Choroid plexus epithelial cell (primary cell): ENCODE measurements around the gene BLVRB.

ENCODE experiments used
- DNase-seq: peaks from one replicate; pipeline ENCODE4 v3.0.0-alpha.2; 2010; ENCODE audit warnings: low read depth
- H3K4me3 ChIP-seq: 2 replicates; pipeline ENCODE4 v1.5.1; 2011; ENCODE audit warnings: low read depth, mild to moderate bottlenecking, control low read depth, low read length, moderate library complexity
- CTCF ChIP-seq: conservative IDR thresholded peaks from 2 replicates; pipeline ENCODE4 v1.5.1; 2011; ENCODE audit warnings: low read depth, mild to moderate bottlenecking, control low read depth, inconsistent platforms, low read length, moderate library complexity

The BLVRB gene

GRCh38 chr19:40465557-40466218, at the start of gene BLVRB:
BLVRB (minus strand) TSS chr19:40465745; CDS start chr19:40465688, 57 bp downstream.
- DNase-seq = peak; percentile 100
- no peak for TF ChIP-seq CTCF
- H3K4me3 ChIP-seq = peak within 1 kb of the TSS; percentile 75

GRCh38 chr19:40513741-40514315, 48.3 kb upstream of the BLVRB start:
- no peak for DNase-seq
- H3K4me3 ChIP-seq = no peak overlapping the region
- no peak for TF ChIP-seq CTCF

- TF ChIP-seq CTCF = no peak
- no peak for DNase-seq
- no peak overlapping the region for H3K4me3 ChIP-seq
These were observed 47.8 kb upstream of the BLVRB start for GRCh38 chr19:40513345-40513678.

GRCh38 chr19:40512473-40513344, 47.2 kb upstream of the BLVRB start:
- DNase-seq = peak; percentile 27
- TF ChIP-seq CTCF = no peak
- no peak overlapping the region for H3K4me3 ChIP-seq

- no peak for DNase-seq
- H3K4me3 ChIP-seq = no peak overlapping the region
These were observed 46.5 kb upstream of the BLVRB start for GRCh38 chr19:40512110-40512472.

GRCh38 chr19:40511487-40511886, 45.9 kb upstream of the BLVRB start:
- DNase-seq = no peak
- no peak for TF ChIP-seq CTCF
- H3K4me3 ChIP-seq = no peak overlapping the region

More at GRCh38 chr19:40512110-40512472, 46.5 kb upstream of the BLVRB start:
- TF ChIP-seq CTCF = no peak
